NCI-H146 treated with DMSO at 0.1 percent for 48 hours (cell line): ENCODE results near the gene SFI1.

ENCODE experiments used
- DNase-seq: peaks from one replicate; lab custom pipeline; 2025; ENCODE audit not compliant: unreplicated experiment; lab: John Stamatoyannopoulos, UW

SFI1 gene

GRCh38 chr22:31616315-31616980, 120.1 kb downstream of the SFI1 start:
- DNase-seq: no peak

GRCh38 chr22:31618057-31618456, 121.7 kb downstream of the SFI1 start:
- DNase-seq: peak; percentile 84

- DNase-seq: peak; percentile 0
These were observed 122.3 kb downstream of the SFI1 start for GRCh38 chr22:31618471-31619176.

GRCh38 chr22:31619611-31620300, 123.4 kb downstream of the SFI1 start:
- DNase-seq: no peak

- no peak for DNase-seq
These were observed 124.6 kb downstream of the SFI1 start for GRCh38 chr22:31620756-31621480.

GRCh38 chr22:31621507-31622124, 125.3 kb downstream of the SFI1 start:
- no peak for DNase-seq

- no peak for DNase-seq
These were observed 126.6 kb downstream of the SFI1 start for GRCh38 chr22:31622980-31623379.

- DNase-seq: no peak
These were observed 127.4 kb downstream of the SFI1 start for GRCh38 chr22:31623592-31624304.

GRCh38 chr22:31625257-31625640, 128.9 kb downstream of the SFI1 start:
- no peak for DNase-seq

GRCh38 chr22:31625661-31626426, 129.5 kb downstream of the SFI1 start:
- no peak for DNase-seq

- DNase-seq: no peak
These were observed 130.3 kb downstream of the SFI1 start for GRCh38 chr22:31626427-31627150.

- no peak for DNase-seq
These were observed 130.9 kb downstream of the SFI1 start for GRCh38 chr22:31627223-31627731.

- DNase-seq: no peak
These were observed 132.0 kb downstream of the SFI1 start for GRCh38 chr22:31628362-31628761.

- DNase-seq: no peak
These were observed 132.8 kb downstream of the SFI1 start for GRCh38 chr22:31628969-31629708.

GRCh38 chr22:31629741-31630184, 133.4 kb downstream of the SFI1 start:
- no peak for DNase-seq

- DNase-seq: peak; percentile 65
These were observed 134.3 kb downstream of the SFI1 start for GRCh38 chr22:31630331-31631329.

- DNase-seq: no peak
These were observed 135.1 kb downstream of the SFI1 start for GRCh38 chr22:31631436-31631835.
